ENCODE measurements around the gene MAGI2. TPM values are rescaled to one million over a fixed set of nuclear protein-coding genes. Genes with fewer than 3 reads are reported as not detected.

MAGI2 gene
- total RNA-seq, 1 donor from 2014 or later, result 10.7 TPM

GRCh38 chr7:78161781-78162180 is 1291.7 kb downstream of the MAGI2 start:
- H3K9me3 Mint-ChIP-seq (ENCODE audit: unreplicated experiment), result no peaks in the 10 kb centered on the region
- TF ChIP-seq, protein P1, sequence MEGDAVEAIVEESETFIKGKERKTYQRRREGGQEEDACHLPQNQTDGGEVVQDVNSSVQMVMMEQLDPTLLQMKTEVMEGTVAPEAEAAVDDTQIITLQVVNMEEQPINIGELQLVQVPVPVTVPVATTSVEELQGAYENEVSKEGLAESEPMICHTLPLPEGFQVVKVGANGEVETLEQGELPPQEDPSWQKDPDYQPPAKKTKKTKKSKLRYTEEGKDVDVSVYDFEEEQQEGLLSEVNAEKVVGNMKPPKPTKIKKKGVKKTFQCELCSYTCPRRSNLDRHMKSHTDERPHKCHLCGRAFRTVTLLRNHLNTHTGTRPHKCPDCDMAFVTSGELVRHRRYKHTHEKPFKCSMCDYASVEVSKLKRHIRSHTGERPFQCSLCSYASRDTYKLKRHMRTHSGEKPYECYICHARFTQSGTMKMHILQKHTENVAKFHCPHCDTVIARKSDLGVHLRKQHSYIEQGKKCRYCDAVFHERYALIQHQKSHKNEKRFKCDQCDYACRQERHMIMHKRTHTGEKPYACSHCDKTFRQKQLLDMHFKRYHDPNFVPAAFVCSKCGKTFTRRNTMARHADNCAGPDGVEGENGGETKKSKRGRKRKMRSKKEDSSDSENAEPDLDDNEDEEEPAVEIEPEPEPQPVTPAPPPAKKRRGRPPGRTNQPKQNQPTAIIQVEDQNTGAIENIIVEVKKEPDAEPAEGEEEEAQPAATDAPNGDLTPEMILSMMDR (IDR thresholded peaks at IDR 0.05), result no peak
- H3K36me3 Mint-ChIP-seq (ENCODE audit: unreplicated experiment), result no peaks in the 10 kb centered on the region
- no peak overlapping the region for H3K27ac Mint-ChIP-seq (ENCODE audit: unreplicated experiment)
- H3K4me1 Mint-ChIP-seq (ENCODE audit: unreplicated experiment), result no peaks in the 10 kb centered on the region
- no peaks in the 10 kb centered on the region for H3K27me3 Mint-ChIP-seq (ENCODE audit: unreplicated experiment)
- no peak overlapping the region for H3K4me3 Mint-ChIP-seq (ENCODE audit: unreplicated experiment)
- DNase-seq (ENCODE audit: extremely low spot score, unreplicated experiment), result no peak

GRCh38 chr7:78159545-78159944 is 1293.9 kb downstream of the MAGI2 start:
- Mint-ChIP-seq H3K36me3 (ENCODE audit: unreplicated experiment) (no peaks in the 10 kb centered on the region), H3K9me3 (ENCODE audit: unreplicated experiment) (no peaks in the 10 kb centered on the region), H3K4me1 (ENCODE audit: unreplicated experiment) (no peaks in the 10 kb centered on the region), H3K27me3 (ENCODE audit: unreplicated experiment) (no peaks in the 10 kb centered on the region), H3K27ac (ENCODE audit: unreplicated experiment) (no peak overlapping the region), H3K4me3 (ENCODE audit: unreplicated experiment) (no peak overlapping the region)
- TF ChIP-seq, protein P1 (IDR thresholded peaks at IDR 0.05), result no peak
- no peak for DNase-seq (ENCODE audit: extremely low spot score, unreplicated experiment)

- TF ChIP-seq, protein P1 (IDR thresholded peaks at IDR 0.05), result no peak
- no peaks in the 10 kb centered on the region for H3K27me3 Mint-ChIP-seq (ENCODE audit: unreplicated experiment)
- peaks cover 5% of the 10 kb centered on the region for H3K4me1 Mint-ChIP-seq (ENCODE audit: unreplicated experiment)
- DNase-seq (ENCODE audit: extremely low spot score, unreplicated experiment), result no peak
- no peaks in the 10 kb centered on the region for H3K36me3 Mint-ChIP-seq (ENCODE audit: unreplicated experiment)
- no peaks in the 10 kb centered on the region for H3K9me3 Mint-ChIP-seq (ENCODE audit: unreplicated experiment)
- H3K27ac Mint-ChIP-seq (ENCODE audit: unreplicated experiment), result no peak overlapping the region
- no peak overlapping the region for H3K4me3 Mint-ChIP-seq (ENCODE audit: unreplicated experiment)
Observed at GRCh38 chr7:78153285-78153684, 1300.2 kb downstream of the MAGI2 start.

- TF ChIP-seq, protein P1 (IDR thresholded peaks at IDR 0.05), result no peak
- DNase-seq (ENCODE audit: extremely low spot score, unreplicated experiment), result no peak
- no peaks in the 10 kb centered on the region for H3K36me3 Mint-ChIP-seq (ENCODE audit: unreplicated experiment)
- H3K27ac Mint-ChIP-seq (ENCODE audit: unreplicated experiment), result no peak overlapping the region
- H3K9me3 Mint-ChIP-seq (ENCODE audit: unreplicated experiment), result no peaks in the 10 kb centered on the region
- H3K4me3 Mint-ChIP-seq (ENCODE audit: unreplicated experiment), result no peak overlapping the region
- peaks cover 7% of the 10 kb centered on the region for H3K4me1 Mint-ChIP-seq (ENCODE audit: unreplicated experiment)
- H3K27me3 Mint-ChIP-seq (ENCODE audit: unreplicated experiment), result no peaks in the 10 kb centered on the region
Observed at GRCh38 chr7:78151229-78151628, 1302.2 kb downstream of the MAGI2 start.

DNA sequence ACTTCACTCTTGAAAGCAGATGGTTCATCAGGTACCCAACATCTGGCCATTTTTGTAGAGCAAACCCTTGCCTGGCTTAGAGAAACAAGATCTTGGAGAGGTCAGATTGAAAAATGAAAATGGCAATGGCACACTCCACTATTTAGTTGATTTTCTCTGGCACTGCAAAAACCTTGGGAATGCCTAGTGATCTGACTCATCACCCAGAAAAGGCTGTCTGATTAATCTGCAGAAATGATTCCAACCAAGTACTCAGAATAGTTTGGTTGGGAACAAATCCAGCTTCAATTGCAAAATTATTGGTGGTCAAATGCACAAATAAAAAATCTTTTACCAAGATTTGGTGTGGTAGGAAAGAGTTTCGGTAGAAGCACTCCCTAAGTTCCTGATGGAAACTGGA is 1303.7 kb downstream of the MAGI2 start:
- no peak for DNase-seq (ENCODE audit: extremely low spot score, unreplicated experiment)
- H3K27me3 Mint-ChIP-seq (ENCODE audit: unreplicated experiment), result peaks cover under 1% of the 10 kb centered on the region
- TF ChIP-seq, protein P1 (IDR thresholded peaks at IDR 0.05), result no peak
- no peaks in the 10 kb centered on the region for H3K36me3 Mint-ChIP-seq (ENCODE audit: unreplicated experiment)
- no peak overlapping the region for H3K27ac Mint-ChIP-seq (ENCODE audit: unreplicated experiment)
- H3K9me3 Mint-ChIP-seq (ENCODE audit: unreplicated experiment), result no peaks in the 10 kb centered on the region
- no peak overlapping the region for H3K4me3 Mint-ChIP-seq (ENCODE audit: unreplicated experiment)
- H3K4me1 Mint-ChIP-seq (ENCODE audit: unreplicated experiment), result peaks cover 7% of the 10 kb centered on the region

All from osteocyte (in vitro differentiated cells).